GM19043 (cell line): ENCODE measurements around the gene COL13A1.

Experiments used
- ATAC-seq: cut with Tn5 transposase; IDR thresholded peaks from one replicate; pipeline ENCODE4 v1.9.1; 2021; ENCODE audit warnings: low read depth; ENCODE audit not compliant: unreplicated experiment

COL13A1 gene

DNA sequence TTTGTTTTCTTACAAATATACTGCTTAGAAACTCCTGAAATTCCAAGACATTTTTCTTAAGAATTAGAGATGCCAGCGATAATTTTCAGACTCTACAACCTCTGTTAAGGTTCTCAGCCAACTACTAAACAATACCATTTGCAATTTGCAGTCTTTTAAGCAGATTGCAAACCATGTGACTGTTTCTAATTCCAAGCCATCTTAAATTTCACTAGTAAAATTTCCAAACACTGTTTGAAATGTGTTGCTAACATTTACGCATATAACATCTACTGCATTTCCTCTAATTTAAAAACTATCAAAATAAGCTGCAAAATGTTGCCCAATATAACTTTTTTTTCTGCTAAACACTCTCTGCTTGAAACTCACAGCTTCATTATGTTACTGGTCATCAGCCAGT lies 194.9 kb downstream of the COL13A1 start:
- ATAC-seq: no peak

- ATAC-seq: no peak
These were observed 198.6 kb downstream of the COL13A1 start for GRCh38 chr10:70000262-70000661.

GRCh38 chr10:70007116-70007820 lies 205.6 kb downstream of the COL13A1 start:
- no peak for ATAC-seq
